ENCODE measurements around the gene ZFAND3.
A peak's percentile ranks its signal among the peaks of the same experiment; 100 is the strongest.
"Not testable (repeated sequence)": the region's sequence is repeated elsewhere in the genome, so short reads cannot be mapped to it uniquely, and the experiment has no call there.

The ZFAND3 gene

DNA sequence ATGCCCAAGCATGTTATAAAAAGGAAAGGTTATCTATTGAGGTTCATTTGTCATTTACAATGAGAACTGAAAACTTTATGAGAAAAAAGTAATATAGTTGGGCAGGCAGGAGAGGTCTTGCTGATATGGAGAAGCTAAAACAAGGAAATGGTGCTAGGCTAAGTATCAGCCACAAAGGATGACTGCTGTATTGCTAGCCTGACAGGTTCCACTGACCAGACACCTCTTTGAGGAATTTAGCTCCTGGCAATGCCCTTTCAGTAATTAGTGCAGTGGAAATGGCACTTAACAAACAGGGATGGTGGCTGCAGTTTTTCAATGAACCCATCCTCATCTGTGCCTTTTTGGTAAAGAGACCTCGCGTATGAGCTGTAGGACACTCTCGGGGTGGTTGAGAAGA lies 284.4 kb downstream of the ZFAND3 start:
- DNase-seq, result no peak

DNA sequence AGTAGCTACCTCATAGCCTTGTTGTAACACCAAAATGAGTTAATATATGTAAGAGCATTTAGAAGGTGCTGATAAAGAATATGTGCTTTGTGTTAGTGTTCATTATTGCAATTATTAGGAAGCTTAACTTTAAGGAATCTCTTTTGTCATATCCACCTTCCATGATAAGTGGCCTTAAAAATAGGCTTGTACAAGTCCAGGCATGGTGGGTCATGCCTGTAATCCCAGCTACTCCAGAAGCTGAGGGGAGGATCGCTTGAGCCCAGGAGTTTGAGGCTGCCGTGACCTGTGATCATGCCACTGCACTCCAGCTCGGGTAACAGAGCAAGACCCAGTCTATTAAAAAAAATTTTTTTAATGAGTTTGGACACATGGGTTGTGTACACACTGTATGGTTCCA lies 285.5 kb downstream of the ZFAND3 start:
- DNase-seq, result no peak

DNA sequence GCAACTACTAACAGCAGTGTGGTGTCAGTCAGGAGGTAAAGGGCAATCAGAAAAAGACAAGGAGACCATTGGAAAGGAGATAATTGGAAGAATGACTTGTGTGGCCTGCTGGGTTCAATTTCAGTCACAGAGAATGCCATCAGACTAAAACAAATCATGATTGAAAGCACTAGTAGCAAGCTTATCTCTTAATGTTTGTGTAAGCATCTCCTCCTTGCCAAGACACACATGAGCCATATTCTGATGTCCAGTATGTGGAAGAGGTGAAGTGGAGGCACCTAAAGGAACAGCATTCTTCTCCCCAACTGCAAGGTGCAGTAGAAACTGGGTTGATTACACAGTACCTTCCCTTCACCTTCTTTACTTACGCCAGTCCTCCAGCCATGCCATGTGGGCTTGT lies 287.5 kb downstream of the ZFAND3 start:
- no peak for DNase-seq

- no peak for DNase-seq
Observed at GRCh38 chr6:38110481-38110971, 291.0 kb downstream of the ZFAND3 start.

DNA sequence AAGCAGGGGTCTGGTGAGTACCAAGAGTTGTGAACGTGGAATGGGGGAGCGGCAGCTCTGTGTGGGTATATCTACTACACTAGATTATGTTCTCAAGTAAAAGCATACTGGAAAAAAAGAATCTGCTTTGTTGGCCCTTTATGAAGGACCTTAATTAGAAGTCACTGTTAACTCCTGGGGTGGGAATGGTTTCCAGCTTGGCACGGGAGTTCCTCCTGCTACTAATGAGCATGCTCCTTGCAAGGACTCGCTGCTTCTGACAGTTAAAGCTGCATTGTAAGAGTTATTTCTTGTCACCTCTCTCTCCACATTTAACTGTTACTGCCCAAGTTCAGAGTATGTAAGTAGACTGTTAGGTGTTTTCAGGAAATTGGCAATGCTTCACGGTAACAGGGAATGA lies 292.7 kb downstream of the ZFAND3 start:
- no peak for DNase-seq

DNA sequence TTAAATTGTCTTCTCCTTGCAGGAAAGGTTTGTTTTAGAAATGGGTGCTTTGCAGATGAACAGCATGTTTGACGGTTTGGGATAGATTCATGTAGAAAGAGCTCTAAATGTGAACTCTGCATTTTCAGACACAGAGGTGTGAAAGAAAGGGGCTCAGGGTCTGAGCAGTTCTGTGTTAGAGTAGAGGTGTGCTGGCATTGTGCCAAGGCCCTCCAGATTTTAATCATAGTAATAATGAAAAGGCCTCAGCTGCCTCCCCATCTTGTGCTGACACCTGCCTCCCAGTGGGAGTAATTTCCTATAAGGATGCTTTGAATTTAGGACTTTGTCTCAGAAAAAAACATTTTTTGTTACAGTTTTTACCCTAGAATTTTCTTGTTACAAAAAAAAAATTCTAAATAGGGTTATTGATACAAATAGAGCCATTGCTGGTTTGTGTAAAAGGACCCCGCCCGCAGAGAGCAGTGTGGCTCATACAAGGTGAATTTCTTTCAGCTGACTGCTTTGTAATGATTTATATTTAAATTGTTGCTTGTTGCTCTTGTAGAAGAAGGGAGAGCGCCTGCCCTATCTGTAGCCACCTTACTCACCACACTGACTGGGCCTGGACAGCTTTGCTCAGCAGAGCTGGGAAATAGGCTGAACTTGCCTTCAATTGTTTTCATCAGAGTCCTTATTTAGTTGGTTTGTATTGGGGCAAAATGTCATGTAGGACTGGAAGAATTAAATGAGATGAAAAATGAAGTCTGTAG lies 294.5 kb downstream of the ZFAND3 start:
- DNase-seq, result no peak

GRCh38 chr6:38114976-38115625 lies 295.6 kb downstream of the ZFAND3 start:
- DNase-seq, result no peak

GRCh38 chr6:38115626-38116008 lies 296.1 kb downstream of the ZFAND3 start:
- no peak for DNase-seq

- DNase-seq, result no peak
Observed at GRCh38 chr6:38116248-38116647, 296.7 kb downstream of the ZFAND3 start.

DNA sequence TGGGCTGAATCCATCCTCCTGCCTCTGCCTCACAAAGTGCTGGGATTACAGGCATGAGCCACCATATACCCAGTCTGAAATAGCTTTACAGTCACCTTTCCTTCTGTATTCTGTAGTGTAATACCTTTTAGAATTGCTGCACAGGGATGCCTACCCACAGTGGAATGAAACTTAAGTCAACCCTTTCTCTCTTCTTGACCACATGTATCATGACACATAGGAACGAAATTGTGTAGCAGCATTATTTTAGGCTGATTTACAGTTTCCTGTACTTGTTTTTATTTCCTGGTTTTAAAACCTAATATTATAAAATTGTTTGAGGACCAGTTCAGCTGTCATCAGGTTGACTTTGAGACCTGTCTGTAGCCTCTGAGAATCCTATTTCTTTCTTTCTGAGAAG lies 297.8 kb downstream of the ZFAND3 start:
- DNase-seq, result no peak

DNA sequence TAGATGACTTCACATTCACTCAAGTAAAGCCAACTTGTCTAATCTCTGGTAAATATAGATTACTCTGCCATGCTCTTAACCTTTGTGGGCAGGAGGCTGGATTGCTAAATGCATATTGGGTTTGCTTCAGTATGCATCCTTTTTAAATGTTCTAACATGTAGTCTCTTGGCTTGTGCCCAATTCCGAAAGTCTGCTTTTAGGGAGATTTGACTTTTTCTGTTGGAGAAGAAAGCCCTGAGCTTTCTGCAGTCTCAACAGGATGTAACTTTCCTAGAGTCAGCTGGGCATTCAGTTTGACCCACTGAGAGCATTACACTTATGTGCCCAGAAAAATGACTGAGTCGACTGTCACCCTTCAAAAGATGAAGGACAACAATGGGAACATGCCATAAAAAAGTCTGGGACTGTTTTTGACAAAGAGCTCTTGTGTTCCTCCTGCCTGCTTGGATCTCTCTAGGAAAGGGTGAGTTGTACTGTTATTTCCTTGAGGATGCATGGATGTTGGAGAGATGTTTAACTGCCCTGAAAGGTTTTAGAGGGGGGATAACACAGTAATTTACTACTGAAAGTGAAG lies 299.4 kb downstream of the ZFAND3 start:
- no peak for DNase-seq

- no peak for DNase-seq
Observed at GRCh38 chr6:38119516-38119915, 300.0 kb downstream of the ZFAND3 start.

GRCh38 chr6:38124224-38124926 lies 304.8 kb downstream of the ZFAND3 start:
- not testable (repeated sequence) for DNase-seq

DNA sequence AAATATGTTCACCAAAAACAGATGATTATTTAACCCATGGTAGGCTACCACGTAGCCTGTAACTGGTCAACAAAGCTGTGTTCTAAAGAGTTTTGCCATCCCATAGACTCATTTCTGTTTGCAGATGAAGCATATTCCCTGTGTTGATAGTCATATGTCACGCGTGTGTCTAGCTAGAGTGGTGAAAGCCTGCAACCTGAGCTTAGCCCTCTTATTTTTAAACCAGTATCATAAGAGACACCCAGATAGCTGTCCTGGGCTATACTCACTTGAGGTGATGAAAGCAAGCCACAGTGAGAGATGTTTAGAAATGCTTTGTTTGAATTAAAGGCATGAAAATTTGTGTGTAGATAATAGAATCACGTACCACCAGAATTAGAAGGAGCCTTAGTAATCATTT lies 307.8 kb downstream of the ZFAND3 start:
- DNase-seq, result no peak

- peak; percentile 84 to 92 for DNase-seq
Observed at GRCh38 chr6:38131527-38131965, 312.0 kb downstream of the ZFAND3 start.

GRCh38 chr6:38133932-38134703 lies 314.6 kb downstream of the ZFAND3 start:
- no peak for DNase-seq

DNA sequence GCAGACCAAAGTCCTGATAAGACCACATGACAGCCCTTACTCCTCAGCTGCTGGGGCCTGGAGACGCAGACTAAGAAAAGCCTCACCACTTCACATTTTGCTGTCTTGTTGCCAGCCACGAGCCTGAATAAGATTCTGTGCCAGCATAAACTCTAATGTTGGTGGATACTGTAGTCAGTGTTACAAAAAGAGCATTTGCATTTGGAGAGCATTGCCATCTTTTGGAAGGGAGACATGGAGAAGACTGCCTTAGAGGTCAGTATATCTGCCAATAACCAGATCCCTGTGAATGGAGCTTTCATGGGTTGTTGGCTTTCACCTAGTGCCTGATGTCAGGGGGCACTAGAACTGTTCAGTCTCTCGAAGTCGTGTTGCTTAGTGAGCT lies 315.2 kb downstream of the ZFAND3 start:
- DNase-seq, result no peak

- no peak for DNase-seq
Observed at GRCh38 chr6:38136547-38136946, 317.0 kb downstream of the ZFAND3 start.

GRCh38 chr6:38137608-38138265 lies 318.2 kb downstream of the ZFAND3 start:
- no peak for DNase-seq

DNA sequence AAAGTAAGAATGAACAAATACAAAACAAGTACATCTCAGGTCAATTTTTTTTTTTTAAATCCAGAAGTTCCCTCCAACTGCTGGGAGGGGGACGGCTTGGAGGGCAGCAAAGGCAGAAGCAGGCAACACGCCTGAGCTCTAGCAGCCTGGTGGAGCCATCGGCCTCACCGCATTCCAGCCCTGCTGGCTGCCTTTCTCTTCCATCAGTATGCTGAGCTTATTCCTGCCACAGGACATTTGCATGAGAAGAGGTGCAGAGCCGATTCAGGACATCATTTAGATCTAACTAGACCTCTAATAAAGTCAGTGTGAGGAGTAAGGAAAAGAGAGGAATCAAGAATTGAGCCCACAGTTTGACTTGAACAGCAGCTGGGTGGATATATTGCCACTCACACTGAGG lies 318.8 kb downstream of the ZFAND3 start:
- no peak for DNase-seq

GRCh38 chr6:38141085-38141484 lies 321.6 kb downstream of the ZFAND3 start:
- no peak for DNase-seq

GRCh38 chr6:38141716-38142115 lies 322.2 kb downstream of the ZFAND3 start:
- no peak for DNase-seq

All from inflammatory macrophage treated with lipopolysaccharide for 1 hour (primary cell).